Activated T-cell treated with anti-CD3 and anti-CD28 coated beads, Interleukin-2, amount 50 U/mL, for 72 hours (primary cell): ENCODE measurements around the gene KRT31. TPM values are rescaled to one million over a fixed set of nuclear protein-coding genes. Genes with fewer than 3 reads are reported as not detected.
A peak's percentile ranks its signal among the peaks of the same experiment; 100 is the strongest.
"Not testable (repeated sequence)": the region's sequence is repeated elsewhere in the genome, so short reads cannot be mapped to it uniquely, and the experiment has no call there.

ENCODE experiments used
- ATAC-seq, 2 donors: fragments of 150-1000 bp; cut with Tn5 transposase; replicated peaks in 1 of 2; 2 replicates each; pipeline ENCODE4 v1.10.0; 2021; ENCODE audit warnings: moderate library complexity in 2 of 2, mild to moderate bottlenecking in 1 of 2
- DNase-seq, 2 donors: peaks; one replicate each; pipeline ENCODE4 v3.0.0; 2021 to 2022; ENCODE audit warnings: mixed read lengths in 1 of 2
- H3K27ac Mint-ChIP-seq: one replicate; pipeline ENCODE4 v1.8.0; 2022; ENCODE audit warnings: mild to moderate bottlenecking, moderate library complexity, mixed read lengths
- H3K27me3 Mint-ChIP-seq: one replicate; pipeline ENCODE4 v1.8.0; 2022; ENCODE audit warnings: low read depth, mixed read lengths
- H3K36me3 Mint-ChIP-seq, 2 donors: one replicate each; pipeline ENCODE4 v1.8.0; 2022; ENCODE audit warnings: mixed read lengths in 2 of 2, mild to moderate bottlenecking in 1 of 2; ENCODE audit not compliant: insufficient read depth in 2 of 2
- H3K4me1 Mint-ChIP-seq: one replicate; pipeline ENCODE4 v1.8.0; 2022; ENCODE audit warnings: low read depth, mixed read lengths
- H3K4me3 Mint-ChIP-seq, 2 donors: one replicate each; pipeline ENCODE4 v1.8.0; 2022; ENCODE audit warnings: mild to moderate bottlenecking in 2 of 2, mixed read lengths in 2 of 2, moderate library complexity in 2 of 2
- H3K9me3 Mint-ChIP-seq, 2 donors: one replicate each; pipeline ENCODE4 v1.8.0; 2022; ENCODE audit warnings: mixed read lengths in 2 of 2
- total RNA-seq, 2 donors: library from RNA; stranded (reverse); gene quantifications; one replicate each; pipeline ENCODE4 v1.2.3, GENCODE V29; 2022

KRT31 gene
- total RNA-seq, 2 donors from 2014 or later = not detected

DNA sequence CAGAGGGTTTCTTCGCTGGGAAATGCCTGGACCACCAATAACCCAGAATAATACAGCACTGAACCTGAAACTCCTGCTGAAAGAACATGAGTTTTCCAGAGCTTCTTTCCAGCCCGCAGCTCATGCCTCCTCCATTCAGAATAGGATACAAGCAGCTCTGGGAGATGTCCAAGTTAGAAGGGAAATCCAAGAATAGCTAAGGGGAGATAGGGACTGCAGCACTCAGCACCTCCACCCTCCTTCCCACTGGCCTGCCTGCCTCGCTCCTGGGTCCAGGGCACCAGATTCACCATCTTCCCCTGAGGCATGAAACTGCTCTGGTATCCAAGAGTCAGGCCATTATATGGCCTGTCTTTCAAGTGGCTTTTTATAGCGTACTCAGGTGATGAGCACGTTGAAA, 4.1 kb downstream of the KRT31 start:
- DNase-seq (no peak), ATAC-seq (no peak)
- Mint-ChIP-seq H3K4me3 (no peak overlapping the region), H3K9me3 (no peaks in the 10 kb centered on the region), H3K36me3 (peaks cover 0 to 3% of the 10 kb centered on the region in 2 donors), H3K27ac (no peak overlapping the region), H3K4me1 (no peaks in the 10 kb centered on the region), H3K27me3 (peaks cover 6% of the 10 kb centered on the region)

DNA sequence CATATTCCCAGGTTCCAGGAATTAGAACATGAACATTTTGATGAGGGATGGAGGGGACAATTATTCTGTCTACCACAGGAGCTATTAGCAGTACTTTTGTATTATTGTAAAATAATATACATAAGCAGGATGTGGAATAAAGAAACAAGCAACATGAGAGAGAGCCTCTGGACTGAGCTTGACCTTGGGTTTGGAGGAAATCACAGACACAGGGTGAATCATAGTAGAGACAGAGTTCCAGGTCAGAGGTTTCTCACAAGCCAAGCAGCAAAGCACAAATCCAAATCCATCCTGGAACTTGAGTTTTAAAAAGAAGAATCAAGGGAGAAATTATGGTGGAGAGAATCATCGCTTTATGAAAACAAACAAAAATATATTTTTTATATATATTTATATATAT, 5.1 kb downstream of the KRT31 start:
- peaks cover 0 to 5% of the 10 kb centered on the region in 2 donors for H3K36me3 Mint-ChIP-seq
- peaks cover 6% of the 10 kb centered on the region for H3K27me3 Mint-ChIP-seq
- no peak overlapping the region for H3K27ac Mint-ChIP-seq
- H3K9me3 Mint-ChIP-seq = peaks cover 0 to 2% of the 10 kb centered on the region in 2 donors
- ATAC-seq (no peak), DNase-seq (no peak)
- H3K4me1 Mint-ChIP-seq = no peaks in the 10 kb centered on the region
- no peak overlapping the region for H3K4me3 Mint-ChIP-seq

GRCh38 chr17:41391535-41391934, 5.9 kb downstream of the KRT31 start:
- no peak for DNase-seq
- peaks cover 2 to 7% of the 10 kb centered on the region in 2 donors for H3K36me3 Mint-ChIP-seq
- no peak overlapping the region for H3K27ac Mint-ChIP-seq
- H3K4me3 Mint-ChIP-seq = no peak overlapping the region
- no peak for ATAC-seq
- peaks cover 3 to 5% of the 10 kb centered on the region in 2 donors for H3K9me3 Mint-ChIP-seq
- H3K4me1 Mint-ChIP-seq = no peaks in the 10 kb centered on the region
- H3K27me3 Mint-ChIP-seq = peaks cover 6% of the 10 kb centered on the region

DNA sequence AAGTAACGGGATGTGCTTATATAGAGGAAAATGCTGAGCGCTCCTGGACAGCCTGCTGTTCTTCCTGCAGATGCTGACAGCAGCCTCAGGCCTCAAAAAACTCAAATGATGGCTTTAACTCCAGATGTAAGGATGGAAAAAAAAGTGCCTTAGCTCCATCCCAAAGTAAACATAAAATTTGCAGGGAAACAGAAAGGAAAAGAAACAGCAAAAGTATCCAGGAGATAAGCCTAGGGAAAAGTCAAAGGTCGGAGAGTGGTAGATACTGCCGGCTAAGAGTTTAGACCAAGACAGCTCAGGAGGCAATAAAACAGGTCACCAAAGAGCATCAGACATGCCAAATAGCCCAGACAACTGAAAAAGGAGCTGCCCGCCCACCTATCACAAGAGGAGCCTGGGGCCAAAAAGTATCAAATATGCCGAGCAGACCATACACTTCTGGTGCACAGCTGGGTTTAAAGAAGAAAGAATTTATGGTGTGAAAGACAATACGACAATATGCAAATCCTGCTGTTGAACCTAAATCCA, 6.9 kb downstream of the KRT31 start:
- H3K27me3 Mint-ChIP-seq = peaks cover 6% of the 10 kb centered on the region
- peaks cover 2 to 7% of the 10 kb centered on the region in 2 donors for H3K36me3 Mint-ChIP-seq
- no peak for DNase-seq
- ATAC-seq = no peak
- peaks cover 4 to 5% of the 10 kb centered on the region in 2 donors for H3K9me3 Mint-ChIP-seq
- H3K27ac Mint-ChIP-seq = no peak overlapping the region
- H3K4me3 Mint-ChIP-seq = no peak overlapping the region
- H3K4me1 Mint-ChIP-seq = no peaks in the 10 kb centered on the region

- Mint-ChIP-seq H3K27ac (no peak overlapping the region), H3K4me3 (no peak overlapping the region), H3K4me1 (no peaks in the 10 kb centered on the region), H3K27me3 (peaks cover 6% of the 10 kb centered on the region), H3K36me3 (peaks cover 2 to 7% of the 10 kb centered on the region in 2 donors), H3K9me3 (peaks cover 4 to 5% of the 10 kb centered on the region in 2 donors)
- DNase-seq (no peak), ATAC-seq (no peak)
Measured at GRCh38 chr17:41387670-41388069, 9.7 kb downstream of the KRT31 start.

DNA sequence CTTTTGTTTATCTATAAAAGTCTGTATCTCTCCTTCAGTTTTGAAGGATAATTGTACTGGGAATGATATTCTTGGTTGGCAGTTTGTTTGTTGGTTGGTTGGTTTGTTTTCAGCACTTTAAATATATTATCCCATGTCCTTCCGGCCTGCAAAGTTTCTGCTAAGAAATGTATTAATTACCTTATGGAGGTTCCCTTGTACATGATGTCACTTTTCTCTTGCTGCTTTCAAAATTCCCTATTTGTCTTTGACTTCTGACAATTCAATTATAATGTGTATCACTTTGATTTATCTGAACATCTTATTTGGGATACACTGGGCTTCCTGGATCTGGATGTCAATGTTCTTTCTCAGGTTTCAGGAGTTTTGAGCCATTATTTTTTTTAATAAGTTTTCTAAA, 11.2 kb downstream of the KRT31 start:
- no peak overlapping the region for H3K4me3 Mint-ChIP-seq
- H3K36me3 Mint-ChIP-seq = peaks cover 2 to 7% of the 10 kb centered on the region in 2 donors
- peaks cover 4 to 5% of the 10 kb centered on the region in 2 donors for H3K9me3 Mint-ChIP-seq
- no peaks in the 10 kb centered on the region for H3K4me1 Mint-ChIP-seq
- no peaks in the 10 kb centered on the region for H3K27me3 Mint-ChIP-seq
- H3K27ac Mint-ChIP-seq = no peak overlapping the region
- DNase-seq = no peak
- ATAC-seq = no peak

DNA sequence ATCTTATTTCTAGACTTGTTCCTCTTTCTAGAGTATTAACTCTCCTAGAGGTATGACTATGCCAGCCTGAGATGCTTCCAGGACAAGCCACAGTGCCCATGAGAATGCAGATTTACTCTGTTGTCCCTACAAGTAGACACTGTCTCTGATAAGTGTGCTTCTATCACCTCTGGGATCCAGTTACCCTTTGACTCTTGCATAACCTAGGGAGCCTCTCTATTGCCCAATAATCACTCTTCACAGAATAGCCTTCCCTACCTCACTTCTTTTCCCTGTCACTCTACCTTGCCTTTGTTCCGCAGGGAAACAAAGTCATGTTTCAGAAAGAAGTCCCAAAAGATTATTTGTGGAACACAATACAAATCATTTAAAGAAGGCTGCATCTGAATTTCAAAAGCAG, 13.7 kb downstream of the KRT31 start:
- Mint-ChIP-seq H3K27me3 (no peaks in the 10 kb centered on the region), H3K9me3 (peaks cover 5% of the 10 kb centered on the region in 2 donors), H3K4me3 (no peak overlapping the region), H3K4me1 (no peaks in the 10 kb centered on the region), H3K36me3 (peaks cover 2 to 5% of the 10 kb centered on the region in 2 donors), H3K27ac (no peak overlapping the region)
- ATAC-seq (no peak), DNase-seq (no peak)

DNA sequence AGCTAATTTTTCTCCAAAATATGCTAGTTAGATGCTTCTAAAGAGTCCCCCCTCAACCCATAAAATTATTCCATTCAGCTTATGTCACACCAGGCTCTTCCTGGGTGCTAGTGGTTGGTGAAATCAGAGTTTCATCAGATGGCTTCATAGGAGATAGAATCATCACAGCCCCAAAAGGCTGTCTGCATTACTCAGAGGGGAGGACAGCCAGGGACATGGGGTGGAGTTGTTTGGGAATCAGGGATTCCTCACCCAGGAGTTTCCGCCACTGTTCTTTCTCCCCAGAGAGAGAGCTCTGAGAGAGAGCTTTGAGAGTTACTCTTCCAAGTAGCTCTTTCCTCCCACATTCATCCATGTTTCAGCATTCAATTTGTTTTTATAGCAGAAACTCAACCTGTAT, 15.0 kb downstream of the KRT31 start:
- Mint-ChIP-seq H3K4me3 (no peak overlapping the region), H3K36me3 (peaks cover 2% of the 10 kb centered on the region in 2 donors), H3K9me3 (peaks cover 5 to 7% of the 10 kb centered on the region in 2 donors), H3K27ac (no peak overlapping the region), H3K27me3 (no peaks in the 10 kb centered on the region), H3K4me1 (peaks cover 6% of the 10 kb centered on the region)
- DNase-seq (no peak), ATAC-seq (no peak)

DNA sequence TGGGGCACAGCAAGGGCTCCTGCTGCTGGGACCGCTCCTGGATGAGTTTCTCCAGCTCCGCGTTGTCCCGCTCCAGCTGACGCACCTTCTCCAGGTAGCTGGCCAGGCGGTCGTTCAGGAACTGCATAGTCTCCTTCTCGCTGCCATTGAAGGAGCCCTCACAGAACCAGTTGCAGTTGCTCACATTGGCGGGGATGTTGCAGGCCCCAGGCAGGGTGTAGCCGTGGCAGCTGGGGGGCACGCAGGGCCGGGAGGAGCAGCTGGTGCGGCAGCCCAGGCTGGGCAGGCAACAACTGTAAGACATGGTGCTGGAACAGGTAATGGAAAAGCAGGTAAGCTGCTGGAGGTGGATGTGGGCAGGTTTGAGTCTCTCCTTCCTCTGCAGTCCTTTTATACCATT, 15.5 kb downstream of the KRT31 start, which contains the start of gene KRT34:
KRT34 (minus strand) TSS at position 364 of the 400 bp plus-strand sequence; CDS start at position 304, 60 bp downstream.
- peaks cover 10% of the 10 kb centered on the region for H3K4me1 Mint-ChIP-seq
- DNase-seq, ATAC-seq, H3K9me3 Mint-ChIP-seq, H3K36me3 Mint-ChIP-seq, H3K27ac Mint-ChIP-seq, H3K4me3 Mint-ChIP-seq, H3K27me3 Mint-ChIP-seq: not testable (repeated sequence)

GRCh38 chr17:41380091-41380490, 17.3 kb downstream of the KRT31 start:
- H3K27me3 Mint-ChIP-seq, H3K27ac Mint-ChIP-seq, H3K9me3 Mint-ChIP-seq, DNase-seq, H3K36me3 Mint-ChIP-seq, H3K4me3 Mint-ChIP-seq, ATAC-seq: not testable (repeated sequence)
- peaks cover 12% of the 10 kb centered on the region for H3K4me1 Mint-ChIP-seq

GRCh38 chr17:41377546-41377945, 19.9 kb downstream of the KRT31 start:
- H3K27ac Mint-ChIP-seq = no peak overlapping the region
- H3K36me3 Mint-ChIP-seq = no peaks in the 10 kb centered on the region
- ATAC-seq (no peak), DNase-seq (no peak)
- peaks cover 12% of the 10 kb centered on the region for H3K4me1 Mint-ChIP-seq
- H3K9me3 Mint-ChIP-seq = peaks cover 5 to 9% of the 10 kb centered on the region in 2 donors
- no peaks in the 10 kb centered on the region for H3K27me3 Mint-ChIP-seq
- no peak overlapping the region for H3K4me3 Mint-ChIP-seq

GRCh38 chr17:41369713-41370112, 27.7 kb downstream of the KRT31 start, which contains the start of gene KRT33B:
Gene KRT33B, minus strand, starts transcription at chr17:41369813. Its CDS starts 63 bp downstream, at chr17:41369750.
- ATAC-seq (no peak), DNase-seq (no peak)
- Mint-ChIP-seq H3K4me3 (no peak within 1 kb of the TSS), H3K27me3 (no peaks in the 10 kb centered on the region), H3K36me3 (no peaks in the 10 kb centered on the region), H3K9me3 (peaks cover 5% of the 10 kb centered on the region in 2 donors), H3K4me1 (peaks cover 1% of the 10 kb centered on the region), H3K27ac (no peak within 1 kb of the TSS)

DNA sequence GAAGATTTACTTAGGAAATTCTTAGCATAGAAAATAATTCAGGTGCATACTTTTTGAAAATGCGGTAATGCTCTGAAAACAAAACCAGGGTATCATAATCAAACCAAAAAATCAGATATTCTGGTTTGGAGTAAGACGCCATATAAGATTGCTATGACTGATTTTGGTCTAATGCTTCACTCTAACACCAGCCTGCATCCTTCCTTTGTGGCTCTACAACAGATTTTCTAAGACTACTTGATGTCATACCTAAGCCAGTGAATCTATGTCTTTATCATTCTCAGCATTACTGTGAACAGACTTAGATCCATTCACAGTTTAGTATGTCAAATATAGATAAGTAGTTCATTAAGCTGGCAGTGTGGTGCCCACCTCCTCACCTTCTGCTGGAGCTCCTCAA, 28.4 kb downstream of the KRT31 start:
- no peak overlapping the region for H3K4me3 Mint-ChIP-seq
- H3K36me3 Mint-ChIP-seq = no peaks in the 10 kb centered on the region
- H3K9me3 Mint-ChIP-seq = peaks cover under 1% of the 10 kb centered on the region in 2 donors
- DNase-seq (no peak), ATAC-seq (peak in 1 of 2 donors; percentile 60)
- no peak overlapping the region for H3K27ac Mint-ChIP-seq
- peaks cover 7% of the 10 kb centered on the region for H3K4me1 Mint-ChIP-seq
- H3K27me3 Mint-ChIP-seq = no peaks in the 10 kb centered on the region

DNA sequence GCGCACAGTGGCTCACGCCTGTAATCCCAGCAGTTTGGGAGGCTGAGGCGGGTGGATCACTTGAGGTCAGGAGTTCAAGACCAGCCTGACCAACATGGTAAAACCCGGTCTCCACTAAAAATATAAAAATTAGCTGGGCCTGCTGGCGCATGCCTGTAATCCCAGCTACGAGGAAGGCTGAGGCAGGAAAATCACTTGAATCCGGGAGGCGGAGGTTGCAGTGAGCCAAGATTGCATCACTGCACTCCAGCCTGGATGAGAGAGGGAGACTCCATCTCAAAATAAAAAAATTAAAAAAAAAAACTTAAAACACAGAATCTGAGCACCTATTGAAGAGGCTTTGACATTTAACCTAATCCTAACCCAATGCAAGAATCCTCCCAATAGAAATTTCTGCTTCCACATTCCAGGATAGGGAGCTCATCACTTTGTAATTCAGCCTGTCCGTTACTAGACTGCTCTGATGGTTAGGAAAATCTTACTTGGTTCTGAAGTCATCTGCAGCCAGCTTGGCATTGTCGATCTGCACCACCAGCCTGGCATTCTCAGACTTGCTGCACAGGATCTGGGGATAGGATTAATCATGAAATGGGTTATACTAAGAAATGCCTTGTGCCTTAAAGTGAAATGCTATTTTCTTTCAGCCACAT, 29.9 kb downstream of the KRT31 start:
- no peak for ATAC-seq
- Mint-ChIP-seq H3K36me3 (no peaks in the 10 kb centered on the region), H3K9me3 (no peaks in the 10 kb centered on the region), H3K27ac (no peak overlapping the region), H3K4me1 (peaks cover 7% of the 10 kb centered on the region), H3K4me3 (no peak overlapping the region), H3K27me3 (no peaks in the 10 kb centered on the region)
- DNase-seq = no peak
